Measurements from ENCODE around the gene MLH3.

Gene MLH3

DNA sequence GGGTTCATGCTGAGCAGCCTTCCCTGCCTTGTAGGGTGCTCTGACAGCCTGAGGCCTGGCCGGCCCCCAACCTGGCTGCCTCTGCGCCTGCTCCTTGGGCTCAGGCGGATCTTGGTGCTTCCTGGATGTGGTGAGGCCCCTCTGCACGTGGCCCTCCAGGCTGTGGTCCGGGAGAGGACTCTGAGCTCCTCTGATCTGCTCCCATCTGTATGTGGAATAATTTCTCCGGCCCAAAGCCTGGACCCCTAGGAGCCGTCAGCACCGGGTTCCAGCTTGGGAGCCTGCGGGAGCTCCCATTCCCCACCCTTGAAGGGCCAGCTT is 69.8 kb downstream of the MLH3 start:
- DNase-seq (ENCODE audit: extremely low read depth, low read depth) = no peak
- no peak for TF ChIP-seq CTCF (IDR thresholded peaks at IDR 0.05; ENCODE audit: low read depth, low read length)

GRCh38 chr14:74980731-74981461 is 70.4 kb downstream of the MLH3 start:
- TF ChIP-seq CTCF (IDR thresholded peaks at IDR 0.05; ENCODE audit: low read depth, low read length) = no peak
- no peak for DNase-seq (ENCODE audit: extremely low read depth, low read depth)

GRCh38 chr14:74980398-74980730 is 70.9 kb downstream of the MLH3 start:
- no peak for TF ChIP-seq CTCF (IDR thresholded peaks at IDR 0.05; ENCODE audit: low read depth, low read length)

DNA sequence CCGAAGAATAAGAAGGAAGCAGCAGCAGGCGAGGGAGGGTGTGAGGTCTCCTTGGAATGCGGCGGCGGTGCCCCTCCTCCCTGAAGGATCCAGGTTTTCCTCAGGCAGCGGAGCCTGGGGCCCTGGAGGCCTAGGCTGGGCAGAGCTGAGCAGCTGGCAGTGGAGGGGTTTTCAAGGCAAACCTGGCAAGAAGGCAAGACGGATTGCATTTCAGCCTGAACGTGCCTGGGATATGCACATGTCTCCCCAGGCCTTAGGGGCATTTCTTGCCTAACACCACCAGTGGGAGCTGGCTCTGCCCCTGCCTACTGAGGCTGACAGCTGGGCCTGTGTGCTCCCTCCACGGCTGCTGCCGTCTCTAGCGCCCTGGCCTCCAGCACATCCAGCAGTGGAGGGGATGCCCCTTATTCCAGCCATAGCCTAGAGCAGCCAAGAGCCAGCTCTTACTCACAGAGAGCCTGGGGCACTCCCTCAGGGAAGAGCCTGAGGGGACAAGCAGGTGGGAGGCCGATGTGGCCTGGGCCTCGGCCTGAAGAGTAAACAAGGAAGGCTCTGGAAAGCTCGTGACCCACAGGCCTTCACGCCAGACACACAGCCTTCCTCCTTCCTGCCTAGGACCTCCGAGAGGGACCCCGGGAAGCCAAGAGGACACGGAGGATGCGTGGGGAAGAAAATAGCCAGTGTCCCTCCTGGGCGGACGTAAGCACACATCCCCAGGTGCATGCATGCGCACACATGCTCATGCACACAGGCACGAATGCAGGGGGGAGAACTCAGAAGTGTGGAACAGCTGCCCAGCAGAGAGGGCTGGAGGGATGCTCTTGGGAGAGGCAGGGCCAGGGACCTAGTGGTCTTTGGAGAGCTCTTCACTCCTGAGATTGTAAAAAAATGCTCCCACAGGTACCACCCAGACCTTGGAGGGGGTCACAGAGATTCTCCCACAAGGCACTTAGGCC is 71.5 kb downstream of the MLH3 start:
- peak; percentile 81 for DNase-seq (ENCODE audit: extremely low read depth, low read depth)
- TF ChIP-seq CTCF (IDR thresholded peaks at IDR 0.05; ENCODE audit: low read depth, low read length) = peak; percentile 49

More at GRCh38 chr14:74980398-74980730, 70.9 kb downstream of the MLH3 start:
- DNase-seq (ENCODE audit: extremely low read depth, low read depth) = no peak

DNA sequence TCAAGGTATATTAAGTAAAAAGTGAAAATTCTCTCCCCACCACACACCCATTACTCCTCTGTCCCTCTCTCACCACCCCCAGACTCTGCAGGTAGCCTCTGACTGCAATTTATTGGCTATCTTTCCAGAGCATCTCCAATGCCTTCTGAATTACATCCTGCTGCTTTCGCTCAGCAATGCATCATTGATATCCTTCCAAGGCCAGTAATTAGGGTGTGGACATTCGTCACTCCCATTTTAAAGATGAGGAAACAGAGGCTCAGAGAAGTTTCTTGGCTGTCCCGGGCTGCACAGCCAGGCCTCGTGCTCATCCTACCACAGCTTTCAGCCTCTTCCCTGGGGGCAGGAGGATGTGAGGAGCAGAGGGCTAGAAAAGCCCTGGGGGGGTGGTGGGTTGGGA is 72.2 kb downstream of the MLH3 start:
- TF ChIP-seq CTCF (IDR thresholded peaks at IDR 0.05; ENCODE audit: low read depth, low read length) = no peak
- DNase-seq (ENCODE audit: extremely low read depth, low read depth) = no peak

- no peak for DNase-seq (ENCODE audit: extremely low read depth, low read depth)
Measured at GRCh38 chr14:74978416-74978947, 72.8 kb downstream of the MLH3 start.

More at GRCh38 chr14:74978416-74978947, 72.8 kb downstream of the MLH3 start:
- no peak for TF ChIP-seq CTCF (IDR thresholded peaks at IDR 0.05; ENCODE audit: low read depth, low read length)

Data from AG09319 (cell line).